Measurements from ENCODE around the gene PLCG1. TPM values are rescaled to one million over a fixed set of nuclear protein-coding genes. Genes with fewer than 3 reads are reported as not detected.
"Not testable (repeated sequence)": the region's sequence is repeated elsewhere in the genome, so short reads cannot be mapped to it uniquely, and the experiment has no call there.

PLCG1 gene
- total RNA-seq, 2 donors from 2014 or later = 227 to 257 TPM

DNA sequence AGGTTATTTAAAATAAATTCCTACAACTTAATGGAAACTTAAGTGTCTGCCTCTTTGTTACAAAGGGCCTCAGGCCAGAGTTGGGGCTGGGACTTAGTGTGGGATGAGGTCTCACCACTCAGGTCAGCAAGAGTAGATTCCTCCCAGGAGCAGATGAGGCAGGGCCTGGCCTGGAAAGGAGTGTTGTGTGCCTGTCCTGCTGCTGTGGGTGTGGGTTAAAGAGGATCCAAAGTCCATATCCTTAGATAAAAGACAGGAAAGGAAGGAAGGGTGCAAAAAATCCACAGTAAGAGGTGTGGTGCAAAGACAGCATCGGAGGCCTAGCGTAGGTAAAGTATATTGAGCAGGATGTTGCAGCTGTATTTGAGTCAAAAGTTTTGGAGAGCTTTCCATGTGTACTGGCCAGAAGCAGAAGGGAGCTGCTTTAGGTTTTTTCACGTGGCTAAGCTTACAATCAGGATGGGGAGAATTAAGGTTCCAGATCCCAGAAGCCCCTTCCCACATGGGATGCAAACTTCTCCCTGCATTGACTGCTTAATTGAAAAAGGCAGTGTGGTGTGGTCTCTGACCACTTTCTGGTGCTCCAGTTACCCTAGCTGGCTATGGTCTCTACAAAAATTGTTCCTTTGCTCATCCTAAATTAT is 12.8 kb upstream of the PLCG1 start:
- DNase-seq = no peak
- Mint-ChIP-seq H3K27me3 (ENCODE audit: insufficient read depth) (no peaks in the 10 kb centered on the region), H3K4me1 (no peaks in the 10 kb centered on the region), H3K9me3 (peaks cover 6% of the 10 kb centered on the region), H3K36me3 (ENCODE audit: low read depth) (peaks cover 71% of the 10 kb centered on the region), H3K27ac (peak overlapping the region; percentile 18), H3K4me3 (no peak overlapping the region)
- Histone ChIP-seq H3K9me3 (ENCODE audit: control insufficient read depth, low read length) (no peaks in the 10 kb centered on the region), H3K27ac (ENCODE audit: low read depth, low read length) (no peak overlapping the region), H3K4me1 (ENCODE audit: control insufficient read depth, insufficient read depth, low read length) (no peaks in the 10 kb centered on the region), H3K27me3 (ENCODE audit: control insufficient read depth, insufficient read depth, low read length, poor library complexity, severe bottlenecking) (no peaks in the 10 kb centered on the region), H3K9ac (ENCODE audit: extremely low read depth, low read length, poor library complexity, severe bottlenecking) (no peak overlapping the region), H3K4me3 (ENCODE audit: low read length) (no peak overlapping the region), H3K36me3 (ENCODE audit: control insufficient read depth, insufficient read depth, low read length) (peaks cover 66% of the 10 kb centered on the region)
- WGBS, 2 experiments (ENCODE audit: insufficient coverage in 1 of 2, insufficient read length in 1 of 2) = 83 to 95% methylated on average over 2 to 3 of the region's 3 CpGs
- TF ChIP-seq, protein P1, sequence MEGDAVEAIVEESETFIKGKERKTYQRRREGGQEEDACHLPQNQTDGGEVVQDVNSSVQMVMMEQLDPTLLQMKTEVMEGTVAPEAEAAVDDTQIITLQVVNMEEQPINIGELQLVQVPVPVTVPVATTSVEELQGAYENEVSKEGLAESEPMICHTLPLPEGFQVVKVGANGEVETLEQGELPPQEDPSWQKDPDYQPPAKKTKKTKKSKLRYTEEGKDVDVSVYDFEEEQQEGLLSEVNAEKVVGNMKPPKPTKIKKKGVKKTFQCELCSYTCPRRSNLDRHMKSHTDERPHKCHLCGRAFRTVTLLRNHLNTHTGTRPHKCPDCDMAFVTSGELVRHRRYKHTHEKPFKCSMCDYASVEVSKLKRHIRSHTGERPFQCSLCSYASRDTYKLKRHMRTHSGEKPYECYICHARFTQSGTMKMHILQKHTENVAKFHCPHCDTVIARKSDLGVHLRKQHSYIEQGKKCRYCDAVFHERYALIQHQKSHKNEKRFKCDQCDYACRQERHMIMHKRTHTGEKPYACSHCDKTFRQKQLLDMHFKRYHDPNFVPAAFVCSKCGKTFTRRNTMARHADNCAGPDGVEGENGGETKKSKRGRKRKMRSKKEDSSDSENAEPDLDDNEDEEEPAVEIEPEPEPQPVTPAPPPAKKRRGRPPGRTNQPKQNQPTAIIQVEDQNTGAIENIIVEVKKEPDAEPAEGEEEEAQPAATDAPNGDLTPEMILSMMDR (conservative IDR thresholded peaks at IDR 0.05) = no peak

GRCh38 chr20:41125530-41126457 is 11.5 kb upstream of the PLCG1 start:
- H3K27ac Mint-ChIP-seq = no peak overlapping the region
- H3K27me3 ChIP-seq (ENCODE audit: control insufficient read depth, insufficient read depth, low read length, poor library complexity, severe bottlenecking) = no peaks in the 10 kb centered on the region
- H3K4me1 Mint-ChIP-seq = no peaks in the 10 kb centered on the region
- DNase-seq = no peak
- TF ChIP-seq, protein P1 (conservative IDR thresholded peaks at IDR 0.05) = no peak
- peaks cover 70% of the 10 kb centered on the region for H3K36me3 Mint-ChIP-seq (ENCODE audit: low read depth)
- H3K36me3 ChIP-seq (ENCODE audit: control insufficient read depth, insufficient read depth, low read length) = peaks cover 56% of the 10 kb centered on the region
- no peaks in the 10 kb centered on the region for H3K9me3 ChIP-seq (ENCODE audit: control insufficient read depth, low read length)
- WGBS, 2 experiments (ENCODE audit: insufficient coverage in 1 of 2, insufficient read length in 1 of 2) = 94 to 96% methylated on average over 2 to 6 of the region's 6 CpGs
- peaks cover 6% of the 10 kb centered on the region for H3K9me3 Mint-ChIP-seq
- H3K4me3 ChIP-seq (ENCODE audit: low read length) = no peak overlapping the region
- no peaks in the 10 kb centered on the region for H3K4me1 ChIP-seq (ENCODE audit: control insufficient read depth, insufficient read depth, low read length)
- H3K9ac ChIP-seq (ENCODE audit: extremely low read depth, low read length, poor library complexity, severe bottlenecking) = no peak overlapping the region
- no peak overlapping the region for H3K27ac ChIP-seq (ENCODE audit: low read depth, low read length)
- H3K27me3 Mint-ChIP-seq (ENCODE audit: insufficient read depth) = no peaks in the 10 kb centered on the region
- H3K4me3 Mint-ChIP-seq = no peak overlapping the region

DNA sequence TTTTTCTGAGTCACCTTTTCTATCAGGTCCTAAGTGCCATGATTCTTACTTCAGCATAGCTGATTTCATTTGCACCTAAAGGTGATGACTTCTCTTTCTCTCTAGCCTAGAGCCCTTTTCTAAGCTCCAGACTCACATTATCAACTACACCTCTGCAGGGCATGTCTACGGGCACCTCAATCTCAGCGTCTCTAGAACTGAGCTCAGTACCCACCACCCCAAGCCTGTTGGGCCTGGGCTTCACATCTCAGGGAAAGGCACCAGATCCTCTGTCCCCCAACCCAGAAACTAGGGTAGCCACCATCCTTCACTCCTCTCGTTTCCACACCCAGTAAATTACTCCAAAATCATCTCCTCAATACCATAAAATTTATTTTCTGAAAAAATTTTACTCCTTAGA is 10.6 kb upstream of the PLCG1 start:
- Histone ChIP-seq H3K9ac (ENCODE audit: extremely low read depth, low read length, poor library complexity, severe bottlenecking) (no peak overlapping the region), H3K27ac (ENCODE audit: low read depth, low read length) (no peak overlapping the region), H3K9me3 (ENCODE audit: control insufficient read depth, low read length) (no peaks in the 10 kb centered on the region), H3K4me3 (ENCODE audit: low read length) (no peak overlapping the region), H3K27me3 (ENCODE audit: control insufficient read depth, insufficient read depth, low read length, poor library complexity, severe bottlenecking) (no peaks in the 10 kb centered on the region), H3K4me1 (ENCODE audit: control insufficient read depth, insufficient read depth, low read length) (no peaks in the 10 kb centered on the region), H3K36me3 (ENCODE audit: control insufficient read depth, insufficient read depth, low read length) (peaks cover 48% of the 10 kb centered on the region)
- no peak overlapping the region for H3K4me3 Mint-ChIP-seq
- H3K36me3 Mint-ChIP-seq (ENCODE audit: low read depth) = peaks cover 61% of the 10 kb centered on the region
- no peaks in the 10 kb centered on the region for H3K27me3 Mint-ChIP-seq (ENCODE audit: insufficient read depth)
- TF ChIP-seq, protein P1 (conservative IDR thresholded peaks at IDR 0.05) = no peak
- peaks cover 6% of the 10 kb centered on the region for H3K9me3 Mint-ChIP-seq
- DNase-seq = no peak
- WGBS, 2 experiments (ENCODE audit: insufficient coverage in 1 of 2, insufficient read length in 1 of 2) = 91 to 100% methylated on average over 2 to 3 of the region's 3 CpGs
- no peaks in the 10 kb centered on the region for H3K4me1 Mint-ChIP-seq
- H3K27ac Mint-ChIP-seq = no peak overlapping the region

GRCh38 chr20:41128317-41128716 is 9.0 kb upstream of the PLCG1 start:
- WGBS, 2 experiments (ENCODE audit: insufficient coverage in 1 of 2, insufficient read length in 1 of 2) = no CpG with 5 or more reads among the region's 3 CpGs
- H3K4me1 Mint-ChIP-seq; H3K9me3 Mint-ChIP-seq; H3K9me3 ChIP-seq (ENCODE audit: control insufficient read depth, low read length); H3K27me3 Mint-ChIP-seq (ENCODE audit: insufficient read depth); H3K9ac ChIP-seq (ENCODE audit: extremely low read depth, low read length, poor library complexity, severe bottlenecking); H3K27ac ChIP-seq (ENCODE audit: low read depth, low read length); H3K27me3 ChIP-seq (ENCODE audit: control insufficient read depth, insufficient read depth, low read length, poor library complexity, severe bottlenecking); H3K4me3 Mint-ChIP-seq; H3K27ac Mint-ChIP-seq; H3K4me3 ChIP-seq (ENCODE audit: low read length); H3K4me1 ChIP-seq (ENCODE audit: control insufficient read depth, insufficient read depth, low read length); DNase-seq: not testable (repeated sequence)
- peaks cover 47% of the 10 kb centered on the region for H3K36me3 Mint-ChIP-seq (ENCODE audit: low read depth)
- H3K36me3 ChIP-seq (ENCODE audit: control insufficient read depth, insufficient read depth, low read length) = peaks cover 32% of the 10 kb centered on the region
